Measurements from ENCODE around the gene GTF3C5.

Gene GTF3C5

DNA sequence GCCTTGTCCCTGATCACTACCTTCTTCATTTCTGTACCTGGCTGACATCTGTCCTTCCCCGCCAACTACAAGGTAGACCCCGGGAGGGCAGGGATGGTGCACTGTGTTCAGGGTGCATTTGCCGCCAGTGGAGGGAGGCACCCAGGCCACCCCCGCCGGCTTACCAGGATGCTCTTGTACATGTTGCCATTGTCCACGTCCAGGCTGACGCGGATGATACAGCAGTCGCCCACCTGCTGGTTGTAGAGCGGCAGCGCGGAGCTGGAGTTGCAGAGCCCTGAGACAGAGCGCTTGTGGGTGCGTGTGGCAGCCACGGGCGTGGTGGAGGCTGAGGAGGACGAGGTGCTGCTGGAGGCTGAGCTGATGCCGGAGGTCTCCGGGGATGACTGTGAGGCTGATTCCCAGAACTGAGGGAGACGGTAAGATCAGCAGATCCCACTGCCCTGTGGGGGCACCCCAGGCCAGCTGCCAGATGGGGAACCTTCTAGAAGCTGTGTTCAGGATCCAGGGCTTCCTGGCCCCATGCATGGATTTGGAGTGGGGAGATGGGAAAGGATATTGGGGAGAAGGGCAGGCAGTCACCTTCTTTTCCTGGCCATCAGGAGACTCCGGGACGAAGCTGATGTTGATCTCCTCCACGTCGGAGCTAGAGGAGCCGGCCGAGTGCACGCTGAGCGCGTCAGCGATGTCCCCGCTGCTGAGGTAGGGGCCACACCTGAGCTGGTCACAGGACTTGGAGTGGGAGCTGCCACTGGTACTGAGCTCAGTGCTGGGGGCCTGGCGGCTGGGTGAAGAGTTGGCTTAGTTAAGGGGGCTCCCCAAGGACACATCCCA is 70.8 kb downstream of the GTF3C5 start:
- Histone ChIP-seq H3K27ac (no peak overlapping the region), H3K9ac (no peak overlapping the region), H3K4me2 (no peak overlapping the region), H3K79me2 (ENCODE audit: insufficient read depth, low read depth) (no peaks in the 10 kb centered on the region), H3K36me3 (ENCODE audit: insufficient read depth) (no peaks in the 10 kb centered on the region; the same call in 1 of the 2 replicates), H3K4me3 (IDR thresholded peaks at IDR 0.05; ENCODE audit: insufficient read depth, low read depth, low read length) (no peak overlapping the region), H4K20me1 (ENCODE audit: insufficient read depth) (no peaks in the 10 kb centered on the region), H3K4me1 (ENCODE audit: low read depth, poor library complexity, severe bottlenecking) (no peaks in the 10 kb centered on the region), H3K27me3 (ENCODE audit: insufficient read depth, low read depth) (no peaks in the 10 kb centered on the region), H2AFZ (ENCODE audit: low read depth) (no peak overlapping the region)
- TF ChIP-seq, protein P1, sequence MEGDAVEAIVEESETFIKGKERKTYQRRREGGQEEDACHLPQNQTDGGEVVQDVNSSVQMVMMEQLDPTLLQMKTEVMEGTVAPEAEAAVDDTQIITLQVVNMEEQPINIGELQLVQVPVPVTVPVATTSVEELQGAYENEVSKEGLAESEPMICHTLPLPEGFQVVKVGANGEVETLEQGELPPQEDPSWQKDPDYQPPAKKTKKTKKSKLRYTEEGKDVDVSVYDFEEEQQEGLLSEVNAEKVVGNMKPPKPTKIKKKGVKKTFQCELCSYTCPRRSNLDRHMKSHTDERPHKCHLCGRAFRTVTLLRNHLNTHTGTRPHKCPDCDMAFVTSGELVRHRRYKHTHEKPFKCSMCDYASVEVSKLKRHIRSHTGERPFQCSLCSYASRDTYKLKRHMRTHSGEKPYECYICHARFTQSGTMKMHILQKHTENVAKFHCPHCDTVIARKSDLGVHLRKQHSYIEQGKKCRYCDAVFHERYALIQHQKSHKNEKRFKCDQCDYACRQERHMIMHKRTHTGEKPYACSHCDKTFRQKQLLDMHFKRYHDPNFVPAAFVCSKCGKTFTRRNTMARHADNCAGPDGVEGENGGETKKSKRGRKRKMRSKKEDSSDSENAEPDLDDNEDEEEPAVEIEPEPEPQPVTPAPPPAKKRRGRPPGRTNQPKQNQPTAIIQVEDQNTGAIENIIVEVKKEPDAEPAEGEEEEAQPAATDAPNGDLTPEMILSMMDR (conservative IDR thresholded peaks at IDR 0.05; ENCODE audit: low read depth, low read length): no peak

- Histone ChIP-seq H2AFZ (ENCODE audit: low read depth) (no peak overlapping the region), H3K4me3 (IDR thresholded peaks at IDR 0.05; ENCODE audit: insufficient read depth, low read depth, low read length) (no peak overlapping the region), H3K4me1 (ENCODE audit: low read depth, poor library complexity, severe bottlenecking) (no peaks in the 10 kb centered on the region), H3K27me3 (ENCODE audit: insufficient read depth, low read depth) (no peaks in the 10 kb centered on the region), H3K9ac (no peak overlapping the region), H3K4me2 (no peak overlapping the region), H3K79me2 (ENCODE audit: insufficient read depth, low read depth) (no peaks in the 10 kb centered on the region), H3K36me3 (ENCODE audit: insufficient read depth) (no peaks in the 10 kb centered on the region; the same call in 1 of the 2 replicates), H3K27ac (no peak overlapping the region), H4K20me1 (ENCODE audit: insufficient read depth) (no peaks in the 10 kb centered on the region)
- TF ChIP-seq, protein P1 (conservative IDR thresholded peaks at IDR 0.05; ENCODE audit: low read depth, low read length): no peak
Observed at GRCh38 chr9:133102190-133103021, 71.6 kb downstream of the GTF3C5 start.

- TF ChIP-seq, protein P1 (conservative IDR thresholded peaks at IDR 0.05; ENCODE audit: low read depth, low read length): peak; percentile 97
- no peaks in the 10 kb centered on the region for H3K4me1 ChIP-seq (ENCODE audit: low read depth, poor library complexity, severe bottlenecking)
- no peaks in the 10 kb centered on the region; the same call in 1 of the 2 replicates for H3K36me3 ChIP-seq (ENCODE audit: insufficient read depth)
- H3K27me3 ChIP-seq (ENCODE audit: insufficient read depth, low read depth): no peaks in the 10 kb centered on the region
- H3K9ac ChIP-seq: no peak overlapping the region
- no peaks in the 10 kb centered on the region for H4K20me1 ChIP-seq (ENCODE audit: insufficient read depth)
- H3K27ac ChIP-seq: no peak overlapping the region
- no peak overlapping the region for H2AFZ ChIP-seq (ENCODE audit: low read depth)
- H3K4me3 ChIP-seq (IDR thresholded peaks at IDR 0.05; ENCODE audit: insufficient read depth, low read depth, low read length): no peak overlapping the region
- H3K79me2 ChIP-seq (ENCODE audit: insufficient read depth, low read depth): no peaks in the 10 kb centered on the region
- no peak overlapping the region for H3K4me2 ChIP-seq
Observed at GRCh38 chr9:133103183-133103986, 72.6 kb downstream of the GTF3C5 start.

DNA sequence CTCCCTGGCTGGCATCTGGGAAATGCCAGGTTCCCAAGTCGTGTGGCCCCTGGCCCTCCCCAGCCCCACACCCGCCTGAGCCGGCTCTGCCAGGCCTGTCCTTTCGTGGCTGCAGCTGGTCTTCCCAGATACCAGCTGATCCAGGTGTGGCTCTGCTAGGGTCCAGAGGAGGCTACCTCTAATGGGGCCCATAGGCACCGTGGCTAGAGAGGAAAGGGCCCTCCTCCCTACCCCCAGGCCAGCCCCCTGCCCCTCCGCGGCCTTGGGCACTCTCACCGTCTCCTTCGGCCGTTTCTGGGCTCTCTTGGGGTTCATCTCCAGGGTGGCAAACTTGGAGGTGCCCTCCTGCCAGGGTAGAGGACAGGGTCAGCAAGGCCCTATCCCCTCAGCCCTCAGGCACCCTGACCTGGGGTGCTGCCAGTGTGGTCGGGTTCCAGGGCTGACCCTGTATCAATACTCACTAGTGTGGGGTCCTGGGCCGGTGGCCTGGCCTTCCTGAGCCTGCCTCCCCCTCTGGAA is 73.2 kb downstream of the GTF3C5 start:
- Histone ChIP-seq H3K4me3 (IDR thresholded peaks at IDR 0.05; ENCODE audit: insufficient read depth, low read depth, low read length) (no peak overlapping the region), H3K27me3 (ENCODE audit: insufficient read depth, low read depth) (no peaks in the 10 kb centered on the region), H3K4me2 (no peak overlapping the region), H3K36me3 (ENCODE audit: insufficient read depth) (no peaks in the 10 kb centered on the region), H3K27ac (no peak overlapping the region), H3K9ac (no peak overlapping the region), H3K79me2 (ENCODE audit: insufficient read depth, low read depth) (no peaks in the 10 kb centered on the region), H2AFZ (ENCODE audit: low read depth) (no peak overlapping the region), H4K20me1 (ENCODE audit: insufficient read depth) (no peaks in the 10 kb centered on the region), H3K4me1 (ENCODE audit: low read depth, poor library complexity, severe bottlenecking) (no peaks in the 10 kb centered on the region)
- TF ChIP-seq, protein P1 (conservative IDR thresholded peaks at IDR 0.05; ENCODE audit: low read depth, low read length): no peak
